GM12873 (cell line): ENCODE results near the gene KRTAP5-6.

Experiments used
- TF ChIP-seq, protein P1 (sequence below): IDR thresholded peaks from 2 replicates; pipeline ENCODE4 v1.5.1; 2012; ENCODE audit warnings: low read depth, mild to moderate bottlenecking, moderate library complexity, low read length, control low read depth; ENCODE audit not compliant: insufficient read depth; ENCODE audit errors: missing control alignments

The KRTAP5-6 gene, protein sequence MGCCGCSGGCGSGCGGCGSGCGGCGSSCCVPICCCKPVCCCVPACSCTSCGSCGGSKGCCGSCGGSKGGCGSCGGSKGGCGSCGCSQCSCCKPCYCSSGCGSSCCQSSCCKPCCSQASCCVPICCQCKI

DNA sequence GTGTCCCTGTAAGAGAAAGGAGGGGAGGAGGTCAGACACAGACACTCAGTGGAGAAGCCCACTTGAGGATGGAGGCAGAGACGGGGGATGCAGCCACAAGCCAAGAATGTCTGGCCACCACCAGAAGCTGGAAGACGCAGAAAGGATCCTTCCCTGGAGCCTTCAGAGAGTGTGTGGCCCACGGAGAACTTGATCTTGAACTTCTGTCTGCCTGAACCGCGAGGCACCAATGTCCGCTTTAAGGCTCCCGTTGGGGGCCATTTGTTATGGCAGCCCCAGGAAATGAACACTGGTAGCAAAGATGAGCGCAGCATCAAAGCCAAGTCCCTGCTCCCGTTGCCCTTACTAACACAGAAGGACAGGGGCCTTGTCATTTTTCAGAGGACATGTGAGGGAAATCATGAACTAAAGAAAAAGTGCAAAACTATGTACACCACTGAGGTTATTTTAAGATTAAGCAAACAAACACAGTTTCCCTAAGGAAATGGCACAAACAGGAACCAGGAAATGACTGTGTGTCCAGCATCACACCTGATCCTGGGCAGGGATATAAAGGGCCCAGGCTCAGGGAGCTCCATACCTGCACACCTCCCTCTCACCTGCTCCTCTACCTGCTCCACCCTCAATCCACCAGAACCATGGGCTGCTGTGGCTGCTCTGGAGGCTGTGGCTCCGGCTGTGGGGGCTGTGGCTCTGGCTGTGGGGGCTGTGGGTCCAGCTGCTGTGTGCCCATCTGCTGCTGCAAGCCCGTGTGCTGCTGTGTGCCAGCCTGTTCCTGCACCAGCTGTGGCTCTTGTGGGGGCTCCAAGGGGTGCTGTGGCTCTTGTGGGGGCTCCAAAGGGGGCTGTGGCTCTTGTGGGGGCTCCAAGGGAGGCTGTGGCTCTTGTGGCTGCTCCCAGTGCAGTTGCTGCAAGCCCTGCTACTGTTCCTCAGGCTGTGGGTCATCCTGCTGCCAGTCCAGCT lies at the start of gene KRTAP5-6:
TSS of gene KRTAP5-6 (plus strand) at position 588 of the 963 bp plus-strand sequence. CDS start at position 639, 51 bp downstream.
- TF ChIP-seq, protein P1, sequence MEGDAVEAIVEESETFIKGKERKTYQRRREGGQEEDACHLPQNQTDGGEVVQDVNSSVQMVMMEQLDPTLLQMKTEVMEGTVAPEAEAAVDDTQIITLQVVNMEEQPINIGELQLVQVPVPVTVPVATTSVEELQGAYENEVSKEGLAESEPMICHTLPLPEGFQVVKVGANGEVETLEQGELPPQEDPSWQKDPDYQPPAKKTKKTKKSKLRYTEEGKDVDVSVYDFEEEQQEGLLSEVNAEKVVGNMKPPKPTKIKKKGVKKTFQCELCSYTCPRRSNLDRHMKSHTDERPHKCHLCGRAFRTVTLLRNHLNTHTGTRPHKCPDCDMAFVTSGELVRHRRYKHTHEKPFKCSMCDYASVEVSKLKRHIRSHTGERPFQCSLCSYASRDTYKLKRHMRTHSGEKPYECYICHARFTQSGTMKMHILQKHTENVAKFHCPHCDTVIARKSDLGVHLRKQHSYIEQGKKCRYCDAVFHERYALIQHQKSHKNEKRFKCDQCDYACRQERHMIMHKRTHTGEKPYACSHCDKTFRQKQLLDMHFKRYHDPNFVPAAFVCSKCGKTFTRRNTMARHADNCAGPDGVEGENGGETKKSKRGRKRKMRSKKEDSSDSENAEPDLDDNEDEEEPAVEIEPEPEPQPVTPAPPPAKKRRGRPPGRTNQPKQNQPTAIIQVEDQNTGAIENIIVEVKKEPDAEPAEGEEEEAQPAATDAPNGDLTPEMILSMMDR, result no peak

DNA sequence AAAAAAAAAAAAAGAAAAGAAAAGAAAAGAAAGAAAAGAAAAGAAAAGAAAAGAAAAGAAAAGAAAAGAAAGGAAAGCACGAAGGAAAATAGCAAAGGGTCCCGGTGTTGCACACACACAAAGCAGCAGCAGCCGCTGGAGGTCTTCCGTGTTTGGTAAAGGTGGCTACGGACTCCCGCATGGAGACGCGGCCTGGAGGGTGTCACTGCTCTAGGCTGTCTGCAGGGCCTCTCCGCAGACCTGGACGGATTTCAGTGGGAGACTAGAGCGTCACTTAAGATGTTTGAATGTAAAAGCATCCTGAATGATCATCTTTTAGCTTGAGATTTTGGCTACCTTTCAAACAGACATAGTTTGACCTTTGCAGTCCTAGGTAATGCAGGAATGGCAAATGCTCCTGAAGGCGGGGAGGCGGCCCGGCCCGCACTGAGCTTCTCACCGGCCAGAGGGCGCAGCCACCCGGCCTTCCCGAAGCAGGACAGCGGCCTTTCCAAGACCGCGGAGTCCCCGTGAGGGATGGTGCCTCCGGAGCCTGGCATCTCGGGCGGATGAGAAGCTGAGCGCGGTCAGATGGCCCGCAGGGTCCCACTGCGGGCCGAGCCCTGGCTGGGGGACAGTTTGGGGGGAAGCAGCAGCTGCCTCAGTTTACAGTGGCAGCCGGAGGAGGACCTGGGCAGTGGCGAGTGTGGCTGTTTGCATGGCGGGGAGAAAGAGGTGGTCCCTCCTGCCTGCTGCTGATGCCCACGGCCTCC lies 48.9 kb upstream of the KRTAP5-6 start:
- TF ChIP-seq, protein P1, result no peak

DNA sequence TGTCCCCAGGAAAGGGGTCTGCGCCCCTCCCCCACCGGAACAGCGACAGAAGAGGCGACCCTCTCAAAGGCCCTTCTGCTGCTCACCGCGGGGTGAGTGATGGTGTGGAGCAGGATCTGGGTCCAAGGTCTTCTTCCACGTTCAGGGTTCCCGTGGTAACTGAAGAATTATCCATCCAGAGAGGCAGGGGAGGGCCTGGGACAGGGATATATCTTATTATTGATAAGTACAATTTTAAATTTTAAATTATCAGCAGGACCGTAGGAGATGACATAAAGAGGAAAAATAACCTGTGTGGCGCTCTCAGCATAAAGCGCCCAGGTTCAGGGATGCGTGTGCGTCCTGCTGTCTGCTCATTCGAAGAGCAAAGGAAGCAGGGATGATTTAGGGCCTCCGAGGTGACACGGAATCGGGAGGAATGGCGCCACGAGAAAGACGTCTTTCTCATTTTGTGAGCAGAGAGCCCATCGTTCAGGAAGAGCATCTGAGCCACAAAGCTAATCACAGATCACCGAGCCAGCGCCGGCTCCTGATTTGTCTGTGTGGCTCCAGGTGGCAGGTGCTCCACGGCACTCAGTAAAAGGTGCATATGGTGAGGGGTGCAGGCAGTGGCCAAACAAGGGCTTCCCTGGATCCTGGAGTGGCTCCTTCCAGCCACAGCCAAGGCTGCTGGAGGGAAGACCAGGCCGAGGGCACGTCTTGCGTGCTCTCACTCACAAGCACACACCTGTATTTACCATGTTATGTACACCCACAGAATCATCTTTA lies 48.2 kb upstream of the KRTAP5-6 start:
- TF ChIP-seq, protein P1, result no peak

DNA sequence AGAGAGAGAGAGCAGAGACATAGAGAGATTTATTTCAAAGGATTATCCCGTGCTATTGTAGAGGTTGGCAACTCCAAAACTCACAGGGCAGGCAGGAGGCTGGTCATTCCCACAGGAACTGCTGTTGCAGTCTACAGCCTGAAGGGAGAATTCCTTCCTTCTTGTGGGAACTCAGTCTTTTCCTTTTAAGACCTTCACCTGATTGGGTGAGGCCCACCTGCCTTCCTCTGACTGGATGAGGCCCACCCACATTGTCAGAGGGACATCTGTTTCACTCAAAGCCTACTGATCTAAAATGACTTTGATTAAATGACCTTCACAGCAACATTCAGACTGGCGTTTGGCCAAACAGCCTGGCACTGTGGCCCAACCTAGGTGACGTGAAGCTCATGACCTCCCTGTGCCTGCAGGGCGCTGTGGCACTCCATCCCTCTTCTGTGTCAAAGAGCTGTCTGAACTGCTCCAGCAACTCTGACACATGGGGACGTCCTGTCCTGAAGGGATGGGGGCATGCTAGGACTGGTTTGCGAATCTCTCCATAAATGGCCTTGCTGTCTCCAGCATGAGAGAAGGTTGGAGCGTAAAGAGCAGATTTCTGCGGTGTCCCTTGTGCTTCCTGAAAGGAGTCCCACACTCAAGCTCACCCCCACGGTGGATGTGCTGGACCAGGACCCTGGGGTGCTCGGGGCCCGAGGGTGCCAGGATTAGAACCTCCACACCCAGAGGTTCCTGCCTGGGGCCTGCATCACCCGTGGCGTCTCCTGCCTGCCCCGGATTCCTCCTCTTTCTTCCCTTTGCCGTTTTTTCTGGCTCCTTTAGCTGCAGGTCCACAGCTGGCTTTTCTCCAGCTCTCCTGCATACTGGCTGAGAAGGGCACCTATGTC lies 46.7 kb upstream of the KRTAP5-6 start:
- TF ChIP-seq, protein P1, result no peak

DNA sequence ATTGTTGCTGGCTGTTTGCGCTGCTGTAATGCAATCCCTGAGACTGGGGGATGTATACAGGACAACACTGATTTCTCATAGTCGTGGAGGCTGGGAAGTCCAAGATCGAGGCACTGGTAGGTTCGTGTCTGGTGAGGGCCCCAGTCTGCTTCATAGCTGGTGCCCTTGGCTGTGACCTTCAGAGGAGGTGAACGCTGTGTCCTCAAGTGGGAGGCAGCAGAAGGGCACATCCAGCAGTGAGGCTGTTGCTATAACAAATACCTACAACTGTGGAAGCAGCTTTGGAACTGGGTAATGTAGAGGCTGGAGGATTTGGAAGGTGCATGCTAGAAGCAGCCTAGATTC lies 46.1 kb upstream of the KRTAP5-6 start:
- TF ChIP-seq, protein P1, result no peak

DNA sequence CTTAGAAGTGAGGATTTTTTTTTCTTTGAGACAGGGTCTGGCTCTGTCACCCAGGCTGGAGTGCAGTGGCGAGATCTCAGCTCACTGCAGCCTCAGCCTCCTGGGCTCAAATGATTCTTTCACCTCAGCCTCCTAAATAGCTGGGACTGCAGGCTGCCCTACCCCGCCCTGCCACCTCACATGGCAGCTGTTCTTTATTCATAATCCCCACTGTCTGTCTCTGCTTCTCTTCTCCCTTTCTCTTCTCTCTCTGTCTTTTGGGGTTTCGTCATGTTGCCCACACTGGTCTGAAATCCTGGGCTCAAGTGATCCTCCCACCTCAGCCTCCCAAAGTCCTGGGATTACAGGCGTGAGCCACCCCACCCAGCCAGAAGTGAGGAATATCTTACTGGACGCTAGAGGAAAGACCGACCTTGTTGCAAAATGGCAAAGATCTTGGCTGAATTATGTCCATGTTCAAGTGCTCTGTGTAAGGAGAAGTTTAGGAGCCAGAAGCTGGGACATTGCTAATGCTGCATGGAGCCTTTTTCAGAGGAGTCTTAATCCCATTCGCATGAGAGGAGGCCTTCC lies 45.5 kb upstream of the KRTAP5-6 start:
- TF ChIP-seq, protein P1, result no peak
